ENCODE data around the gene CD109.

- TF ChIP-seq, protein P1, sequence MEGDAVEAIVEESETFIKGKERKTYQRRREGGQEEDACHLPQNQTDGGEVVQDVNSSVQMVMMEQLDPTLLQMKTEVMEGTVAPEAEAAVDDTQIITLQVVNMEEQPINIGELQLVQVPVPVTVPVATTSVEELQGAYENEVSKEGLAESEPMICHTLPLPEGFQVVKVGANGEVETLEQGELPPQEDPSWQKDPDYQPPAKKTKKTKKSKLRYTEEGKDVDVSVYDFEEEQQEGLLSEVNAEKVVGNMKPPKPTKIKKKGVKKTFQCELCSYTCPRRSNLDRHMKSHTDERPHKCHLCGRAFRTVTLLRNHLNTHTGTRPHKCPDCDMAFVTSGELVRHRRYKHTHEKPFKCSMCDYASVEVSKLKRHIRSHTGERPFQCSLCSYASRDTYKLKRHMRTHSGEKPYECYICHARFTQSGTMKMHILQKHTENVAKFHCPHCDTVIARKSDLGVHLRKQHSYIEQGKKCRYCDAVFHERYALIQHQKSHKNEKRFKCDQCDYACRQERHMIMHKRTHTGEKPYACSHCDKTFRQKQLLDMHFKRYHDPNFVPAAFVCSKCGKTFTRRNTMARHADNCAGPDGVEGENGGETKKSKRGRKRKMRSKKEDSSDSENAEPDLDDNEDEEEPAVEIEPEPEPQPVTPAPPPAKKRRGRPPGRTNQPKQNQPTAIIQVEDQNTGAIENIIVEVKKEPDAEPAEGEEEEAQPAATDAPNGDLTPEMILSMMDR (IDR thresholded peaks at IDR 0.05; ENCODE audit: low read depth, low read length), result no peak
- TF ChIP-seq POLR2A (IDR thresholded peaks at IDR 0.05; ENCODE audit: extremely low read depth, insufficient read length), result no peak
- TF ChIP-seq MAX (IDR thresholded peaks at IDR 0.05; ENCODE audit: low read depth, low read length), result no peak
- no peak for TF ChIP-seq MYC (IDR thresholded peaks at IDR 0.05; ENCODE audit: low read depth, low read length)
Measured at GRCh38 chr6:73790574-73790973, 94.6 kb downstream of the CD109 start.

All from NB4 (cell line).